ENCODE results near the gene HYOU1.
"Not testable (repeated sequence)": the region's sequence is repeated elsewhere in the genome, so short reads cannot be mapped to it uniquely, and the experiment has no call there.

Gene HYOU1

DNA sequence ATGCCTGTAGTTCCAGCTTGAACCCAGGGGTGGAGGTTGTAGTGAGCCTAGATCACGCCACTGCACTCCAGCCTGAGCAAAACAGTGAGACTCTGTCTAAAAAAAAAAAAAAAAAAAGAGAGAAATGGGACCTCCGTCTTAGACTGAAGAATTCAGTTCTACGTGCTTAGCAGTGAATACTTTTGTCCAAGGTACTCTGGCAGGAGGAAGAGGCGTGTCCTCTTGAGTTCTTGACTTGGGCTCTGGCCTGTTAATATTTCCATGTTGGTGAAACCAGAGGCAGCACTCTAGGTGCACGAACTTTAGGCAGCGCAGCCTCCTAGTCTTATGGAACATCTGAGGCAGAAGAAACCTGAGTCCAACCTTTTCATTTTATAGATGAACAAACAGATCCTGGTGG is 30.1 kb upstream of the HYOU1 start:
- no peak for DNase-seq

DNA sequence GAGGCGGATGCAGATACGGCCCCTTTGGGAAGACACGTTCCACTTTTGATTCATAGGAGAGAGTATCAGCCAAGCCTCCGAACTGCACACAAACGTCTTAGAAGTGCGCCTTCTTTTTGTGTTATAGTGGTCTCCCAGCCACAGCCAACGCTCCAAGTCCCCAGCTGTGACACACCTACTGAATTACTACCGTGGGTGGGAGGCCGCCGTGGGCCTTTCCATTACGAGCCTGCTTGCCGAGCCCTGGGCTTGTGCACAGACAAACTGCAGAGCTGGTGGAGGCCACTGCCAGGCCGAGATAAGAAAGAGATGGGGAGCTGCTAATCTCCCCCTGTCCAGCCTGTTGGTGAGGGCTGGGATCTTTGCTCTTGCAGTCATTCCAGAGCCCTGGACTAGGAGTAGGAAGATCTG is 28.4 kb upstream of the HYOU1 start:
- DNase-seq, result peak in 1 of 2 experiments; percentile 67

DNA sequence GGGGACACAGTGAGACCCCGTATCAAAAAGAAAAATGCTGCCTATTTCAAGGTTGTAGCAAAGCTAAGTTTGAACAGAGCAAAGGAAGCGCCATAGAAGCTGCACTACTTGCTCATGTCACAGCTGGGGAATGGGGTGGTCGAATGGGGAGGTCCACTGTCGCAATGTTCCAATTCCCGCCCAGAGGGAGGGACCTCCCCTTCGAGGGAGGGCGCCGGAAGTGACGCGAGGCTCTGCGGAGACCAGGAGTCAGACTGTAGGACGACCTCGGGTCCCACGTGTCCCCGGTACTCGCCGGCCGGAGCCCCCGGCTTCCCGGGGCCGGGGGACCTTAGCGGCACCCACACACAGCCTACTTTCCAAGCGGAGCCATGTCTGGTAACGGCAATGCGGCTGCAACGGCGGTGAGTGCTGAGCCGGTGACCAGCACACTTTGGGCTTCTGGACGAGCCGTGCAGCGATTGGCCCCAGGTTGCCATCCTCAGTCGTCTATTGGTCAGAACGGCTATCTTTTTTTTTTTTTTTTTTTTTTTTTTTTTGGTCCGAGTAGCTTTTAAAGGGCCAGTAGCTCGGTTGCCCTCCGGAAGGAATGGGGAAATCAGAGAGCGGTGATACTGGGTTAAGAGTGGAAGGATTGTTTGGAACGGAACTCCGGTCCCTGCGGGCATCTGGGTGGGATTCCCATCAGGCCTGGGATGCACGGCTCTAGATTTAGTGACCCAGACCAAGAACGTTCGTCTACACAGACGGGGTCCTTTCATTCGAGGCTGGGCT is 27.8 kb upstream of the HYOU1 start, which contains the start of gene HMBS:
Gene HMBS (plus strand): TSS at position 219 of the 774 bp plus-strand sequence. CDS start 153 bp downstream, at position 372.
- peak; percentile 96 to 97 for DNase-seq

- DNase-seq, result no peak
Observed at GRCh38 chr11:119081682-119082260, 24.8 kb upstream of the HYOU1 start.

DNA sequence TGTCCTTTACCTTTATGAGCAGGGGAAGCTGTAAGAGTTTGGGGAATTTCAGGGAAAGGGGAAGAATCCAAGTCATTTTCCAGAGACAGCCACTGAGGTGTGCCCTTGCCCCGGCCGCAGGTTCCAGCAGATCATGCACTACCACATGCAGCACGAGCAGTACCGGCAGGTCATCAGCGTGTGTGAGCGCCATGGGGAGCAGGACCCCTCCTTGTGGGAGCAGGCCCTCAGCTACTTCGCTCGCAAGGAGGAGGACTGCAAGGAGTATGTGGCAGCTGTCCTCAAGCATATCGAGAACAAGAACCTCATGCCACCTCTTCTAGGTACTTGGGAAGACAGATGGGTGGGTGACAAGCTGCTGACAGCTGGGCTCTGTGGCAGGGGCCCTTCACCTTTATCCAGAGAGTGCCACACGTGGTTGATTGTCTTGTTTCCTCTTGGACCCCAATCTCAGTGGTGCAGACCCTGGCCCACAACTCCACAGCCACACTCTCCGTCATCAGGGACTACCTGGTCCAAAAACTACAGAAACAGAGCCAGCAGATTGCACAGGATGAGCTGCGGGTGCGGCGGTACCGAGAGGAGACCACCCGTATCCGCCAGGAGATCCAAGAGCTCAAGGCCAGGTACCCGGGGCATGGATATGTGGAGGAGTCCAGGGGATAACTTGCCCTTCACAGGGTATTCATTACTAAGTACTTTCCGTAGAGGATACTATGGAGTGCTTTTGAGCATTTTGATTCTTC is 21.8 kb upstream of the HYOU1 start:
- no peak for DNase-seq

DNA sequence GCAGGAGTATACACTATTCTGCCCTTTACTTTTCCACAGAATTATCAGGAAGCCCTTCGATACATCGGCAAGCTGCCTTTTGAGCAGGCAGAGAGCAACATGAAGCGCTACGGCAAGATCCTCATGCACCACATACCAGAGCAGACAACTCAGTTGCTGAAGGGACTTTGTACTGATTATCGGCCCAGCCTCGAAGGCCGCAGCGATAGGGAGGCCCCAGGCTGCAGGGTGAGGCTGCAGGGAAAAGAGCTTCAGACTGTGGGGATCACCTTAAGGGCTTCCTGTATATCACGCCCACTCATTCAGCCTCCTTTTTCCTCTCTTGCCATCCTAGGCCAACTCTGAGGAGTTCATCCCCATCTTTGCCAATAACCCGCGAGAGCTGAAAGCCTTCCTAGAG is 20.8 kb upstream of the HYOU1 start:
- no peak for DNase-seq

DNA sequence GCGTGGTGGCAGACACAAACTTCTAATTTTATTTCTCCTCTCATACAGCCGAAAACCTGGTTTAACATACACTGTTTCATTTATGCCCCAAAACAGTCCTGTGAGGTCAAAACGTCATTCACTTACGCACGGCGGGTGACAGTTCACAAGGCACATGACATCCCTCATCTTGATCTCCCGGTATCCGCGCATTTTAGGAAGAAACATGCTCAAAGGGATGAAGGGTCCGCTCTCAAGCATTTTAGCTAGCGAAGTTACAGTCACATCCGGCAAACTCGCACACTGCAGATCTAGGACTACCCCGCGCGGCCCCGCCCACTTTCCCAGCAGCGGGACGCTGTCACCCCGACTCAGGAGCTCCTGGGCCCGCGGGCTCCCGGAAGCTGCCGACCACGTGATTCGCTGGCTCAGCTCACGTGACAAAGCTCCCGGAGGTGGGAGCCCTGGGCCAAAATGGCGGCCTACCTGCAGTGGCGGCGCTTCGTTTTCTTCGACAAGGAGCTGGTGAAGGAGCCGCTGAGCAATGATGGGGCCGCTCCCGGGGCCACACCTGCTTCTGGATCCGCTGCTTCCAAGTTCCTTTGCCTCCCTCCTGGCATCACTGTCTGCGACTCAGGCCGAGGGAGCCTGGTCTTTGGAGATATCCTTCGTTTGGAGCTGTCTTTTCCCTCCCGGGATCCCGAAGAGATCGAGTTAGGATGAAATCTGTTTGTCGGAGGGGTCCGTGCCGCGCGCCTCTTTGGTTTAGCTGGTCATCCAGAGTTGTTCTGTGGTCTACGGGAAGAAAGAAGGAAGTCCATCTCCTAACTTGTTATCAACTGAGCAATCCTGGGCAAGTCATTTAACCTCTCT is 10.6 kb upstream of the HYOU1 start, which contains the start of gene VPS11:
Gene VPS11 (plus strand): TSS at position 448 of the 852 bp plus-strand sequence. CDS start 6 bp downstream, at position 454.
- peak; percentile 96 to 98 for DNase-seq

- peak; percentile 56 to 57 for DNase-seq
Observed at GRCh38 chr11:119065369-119065768, 8.4 kb upstream of the HYOU1 start.

GRCh38 chr11:119062779-119063178 is 5.8 kb upstream of the HYOU1 start:
- no peak for DNase-seq

DNA sequence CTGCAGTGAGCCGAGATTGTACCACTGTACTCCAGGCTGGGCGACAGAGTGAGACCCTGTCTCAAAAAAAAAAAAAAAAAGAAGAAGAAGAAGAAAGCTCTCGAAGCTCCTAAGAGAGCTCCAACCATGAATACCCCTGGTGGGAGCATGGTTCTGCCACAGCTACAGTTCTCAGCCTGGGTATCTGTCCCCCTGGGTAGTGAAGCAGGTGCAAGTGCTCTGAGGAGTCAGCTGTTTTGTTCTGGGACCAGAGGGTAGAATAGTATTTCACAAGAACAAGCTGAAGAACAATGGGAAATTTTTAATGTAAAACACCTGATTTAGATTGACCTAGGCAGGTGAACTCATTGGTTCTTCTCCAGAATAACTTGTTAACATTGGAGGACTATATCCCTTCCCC is 4.3 kb upstream of the HYOU1 start:
- no peak for DNase-seq

DNA sequence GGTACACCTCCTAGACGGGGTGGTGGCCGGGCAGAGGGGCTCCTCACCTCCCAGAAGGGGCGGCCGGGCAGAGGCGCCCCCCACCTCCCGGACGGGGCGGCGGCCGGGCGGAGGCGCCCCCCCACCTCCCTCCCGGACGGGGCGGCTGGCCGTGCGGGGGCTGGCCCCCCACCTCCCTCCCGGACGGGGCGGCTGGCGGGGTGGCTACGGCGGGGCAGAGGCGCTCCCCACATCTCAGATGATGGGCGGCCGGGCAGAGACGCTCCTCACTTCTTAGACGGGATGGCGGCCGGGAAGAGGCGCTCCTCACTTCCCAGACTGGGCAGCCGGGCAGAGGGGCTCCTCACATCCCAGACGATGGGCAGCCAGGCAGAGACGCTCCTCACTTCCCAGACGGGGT is 2.1 kb upstream of the HYOU1 start:
- not testable (repeated sequence) for DNase-seq

- DNase-seq, result peak in 1 of 2 experiments; percentile 56
Observed at GRCh38 chr11:119056421-119056999, 495 bp downstream of the HYOU1 start.

DNA sequence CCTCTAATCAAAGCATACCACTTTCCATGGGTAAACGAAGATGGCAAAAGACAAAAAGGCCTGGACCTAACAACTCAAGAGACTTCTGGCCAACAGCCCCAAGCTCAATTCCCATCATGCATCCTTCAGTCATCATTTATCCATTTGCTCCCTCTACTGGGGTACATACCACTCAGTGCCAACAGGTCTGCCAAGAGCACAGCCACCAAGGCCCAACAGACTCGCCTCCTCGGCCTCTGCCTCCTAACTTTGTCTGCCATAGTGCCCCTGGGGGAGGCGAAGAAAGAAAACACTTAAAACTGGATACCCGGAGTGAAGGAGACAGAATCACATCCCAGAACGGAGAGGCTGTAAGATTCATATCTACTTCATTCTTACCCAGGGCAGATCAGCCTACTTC is 1.1 kb downstream of the HYOU1 start:
- DNase-seq, result peak; percentile 44 to 49

DNA sequence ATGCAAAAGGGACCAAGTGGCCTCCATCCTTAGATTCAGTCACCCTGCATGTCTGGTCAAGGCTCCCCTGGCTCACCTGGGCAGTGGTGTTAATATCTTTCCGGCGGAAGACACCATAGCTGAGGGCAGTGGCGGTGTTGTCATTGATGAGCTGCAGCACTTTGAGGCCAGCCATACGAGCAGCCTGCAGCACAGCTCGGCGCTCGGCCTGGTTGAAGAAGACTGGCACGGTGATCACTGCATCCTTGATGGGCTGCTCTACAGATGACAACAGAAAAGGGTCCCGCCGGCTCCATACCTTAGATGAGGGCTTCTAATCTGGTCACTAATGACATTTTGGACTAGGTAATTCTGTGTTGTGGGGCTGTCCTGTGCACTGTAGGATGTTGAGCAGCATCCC is 2.6 kb downstream of the HYOU1 start:
- DNase-seq, result no peak

DNA sequence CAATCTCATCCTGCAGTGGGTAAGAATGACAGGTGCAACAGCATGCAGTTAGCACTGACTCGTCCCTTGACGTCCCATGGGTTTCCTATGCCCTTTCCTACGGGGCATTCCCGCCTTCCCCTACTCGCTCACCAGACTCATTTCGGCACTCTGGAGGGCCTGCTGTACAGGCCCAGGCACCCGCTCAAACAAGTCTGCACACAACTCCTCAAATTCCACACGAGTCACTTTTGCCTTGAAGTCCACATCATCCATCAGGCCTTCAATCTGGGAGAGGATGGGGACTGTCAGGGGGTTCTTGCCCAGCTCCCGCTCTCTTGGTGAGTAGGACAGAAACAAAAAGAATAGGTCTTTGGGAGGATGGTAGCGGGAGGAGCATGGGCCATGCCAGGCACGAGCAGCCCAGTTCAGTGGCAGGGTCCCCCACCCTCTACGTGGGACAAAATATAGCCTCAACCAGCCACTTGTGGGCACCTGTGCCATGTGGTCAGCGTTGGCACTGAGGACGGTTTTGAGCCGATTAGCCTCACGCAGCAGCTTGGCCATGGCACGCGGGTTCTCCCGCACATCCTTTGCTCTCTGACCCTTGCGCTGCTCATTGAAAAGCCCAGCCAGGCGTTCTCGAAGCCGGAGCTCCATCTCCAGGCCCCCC is 4.7 kb downstream of the HYOU1 start:
- DNase-seq, result no peak

- no peak for DNase-seq
Observed at GRCh38 chr11:119051440-119052162, 5.4 kb downstream of the HYOU1 start.

GRCh38 chr11:119049081-119049480 is 7.9 kb downstream of the HYOU1 start:
- no peak for DNase-seq

GRCh38 chr11:119048644-119049043 is 8.4 kb downstream of the HYOU1 start:
- DNase-seq, result no peak

GRCh38 chr11:119047205-119047604 is 9.8 kb downstream of the HYOU1 start:
- DNase-seq, result no peak

DNA sequence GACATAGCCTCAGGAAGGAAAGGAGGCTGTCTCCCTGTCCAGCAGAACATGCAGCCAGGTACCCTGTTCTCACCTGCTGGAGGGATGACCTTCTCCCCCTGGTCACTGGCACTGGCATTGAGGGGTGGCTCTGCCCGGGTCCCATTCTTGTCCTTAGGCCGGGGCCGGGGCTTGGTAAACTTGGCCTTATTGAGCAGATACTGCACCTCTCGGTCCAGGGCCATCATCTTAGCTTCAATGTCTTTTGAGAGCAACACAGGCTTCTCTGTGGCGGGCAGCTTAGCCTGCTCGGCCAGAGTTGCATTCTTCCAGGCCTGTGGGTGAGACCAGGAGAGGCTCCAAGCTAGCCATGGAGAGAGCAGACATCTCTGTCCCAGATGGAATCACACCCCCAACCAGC is 10.5 kb downstream of the HYOU1 start:
- no peak for DNase-seq

DNA sequence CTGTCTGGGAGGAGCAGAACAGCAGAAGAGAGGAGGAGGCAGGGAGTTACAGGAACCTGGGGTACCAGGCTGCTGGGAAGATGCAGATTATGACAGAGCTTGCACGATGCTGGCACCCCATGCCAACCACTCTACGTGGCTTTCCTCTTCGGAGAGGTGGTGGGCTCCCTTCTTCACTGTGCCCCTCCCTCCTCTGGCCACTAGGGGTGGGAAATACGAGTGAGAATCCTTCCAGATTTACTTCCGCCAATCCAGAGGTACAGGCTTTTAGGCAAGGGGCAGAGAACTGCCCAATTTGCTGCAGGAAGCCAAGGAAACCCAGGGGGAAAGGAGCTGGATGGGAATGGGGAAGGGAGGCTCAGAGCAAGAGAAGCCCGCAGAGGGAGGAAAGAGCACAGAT is 12.3 kb downstream of the HYOU1 start:
- DNase-seq, result no peak

Measured in activated T-cell treated with anti-CD3 and anti-CD28 coated beads, Interleukin-2, amount 50 U/mL, for 48 hours (primary cell).